Activated CD4-positive, alpha-beta T cell treated with anti-CD3 and anti-CD28 coated beads for 36 hours (primary cell): Measurements from ENCODE around the gene OTX2. TPM values are rescaled to one million over a fixed set of nuclear protein-coding genes. Genes with fewer than 3 reads are reported as not detected.

Experiments used
- total RNA-seq, 2 experiments: library from RNA; stranded (reverse); gene quantifications; one replicate each; pipeline ENCODE4 v1.2.3, GENCODE V29; 2021

The OTX2 gene
- total RNA-seq, 2 experiments from 2014 or later: not detected

Other genes starting within 250 kb of the OTX2 start
- 10 to 100 TPM; 15.2 to 17.9 TPM for gene TMEM260, start 230.7 kb downstream of the OTX2 start, total RNA-seq